ENCODE results near the gene PLA2G12B.

The PLA2G12B gene

DNA sequence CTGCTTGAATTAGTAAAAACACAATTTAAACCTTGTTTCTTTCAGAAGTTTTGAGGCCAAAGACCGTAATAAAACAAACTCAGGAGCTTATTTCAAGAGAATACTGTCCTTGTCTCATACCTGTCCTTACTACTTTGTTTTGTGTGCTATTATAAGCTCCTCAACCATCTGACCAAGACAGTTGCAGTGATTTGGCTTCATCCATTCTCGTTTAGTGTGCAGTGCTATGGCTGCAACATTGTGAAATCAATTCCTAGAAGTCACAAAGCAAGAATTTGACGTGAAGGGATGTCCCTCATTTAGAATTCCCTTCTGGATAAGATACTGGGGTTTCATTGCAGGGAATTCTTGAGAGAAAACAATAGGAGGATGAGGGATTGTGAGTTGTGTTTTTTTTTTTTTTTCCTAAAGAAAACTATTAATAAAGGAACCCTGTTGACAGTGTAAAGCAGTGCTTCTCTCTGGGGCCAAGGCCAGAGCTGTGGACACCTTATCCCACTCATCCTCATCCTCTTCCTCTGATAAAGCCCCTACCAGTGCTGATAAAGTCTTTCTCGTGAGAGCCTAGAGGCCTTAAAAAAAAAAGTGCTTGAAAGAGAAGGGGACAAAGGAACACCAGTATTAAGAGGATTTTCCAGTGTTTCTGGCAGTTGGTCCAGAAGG is 61.3 kb downstream of the PLA2G12B start, which contains the start of gene OIT3:
Gene OIT3 (plus strand): TSS at position 604 of the 663 bp plus-strand sequence. CDS start 60 bp downstream, outside the sequence.
- Histone ChIP-seq H3K4me1 (ENCODE audit: insufficient read depth, low read length) (no peaks in the 10 kb centered on the region), H3K36me3 (ENCODE audit: insufficient read depth, low read length) (peaks cover 5% of the 10 kb centered on the region; the same call in 1 of the 2 replicates), H3K9ac (ENCODE audit: low read depth, low read length) (no peak within 1 kb of the TSS), H3K9me3 (ENCODE audit: control insufficient read depth, insufficient read depth, low read length) (no peaks in the 10 kb centered on the region; the same call in none of the 2 replicates)

DNA sequence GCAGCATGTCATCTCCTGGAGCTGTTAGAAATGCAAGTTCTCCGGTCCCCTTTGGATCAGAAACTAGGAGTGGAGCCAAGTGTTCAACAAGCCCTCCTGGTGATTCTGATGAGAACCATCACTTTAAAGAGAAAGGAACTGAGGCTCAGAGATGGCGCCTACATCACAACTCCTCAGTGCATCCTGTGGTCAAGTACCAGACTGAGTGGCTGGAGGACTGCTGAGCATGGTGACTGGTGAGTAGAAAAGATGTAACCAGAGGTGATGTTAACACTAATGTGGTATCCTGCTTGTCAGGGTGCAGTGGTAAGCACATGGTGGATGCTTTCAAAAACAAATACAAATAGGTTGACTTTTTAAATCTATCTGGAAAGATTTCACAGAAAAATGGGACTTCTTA is 64.5 kb downstream of the PLA2G12B start:
- peaks cover 2% of the 10 kb centered on the region for H3K9me3 ChIP-seq (ENCODE audit: control insufficient read depth, insufficient read depth, low read length)
- H3K9ac ChIP-seq (ENCODE audit: low read depth, low read length), result no peak overlapping the region
- peaks cover 30% of the 10 kb centered on the region for H3K4me1 ChIP-seq (ENCODE audit: insufficient read depth, low read length)

DNA sequence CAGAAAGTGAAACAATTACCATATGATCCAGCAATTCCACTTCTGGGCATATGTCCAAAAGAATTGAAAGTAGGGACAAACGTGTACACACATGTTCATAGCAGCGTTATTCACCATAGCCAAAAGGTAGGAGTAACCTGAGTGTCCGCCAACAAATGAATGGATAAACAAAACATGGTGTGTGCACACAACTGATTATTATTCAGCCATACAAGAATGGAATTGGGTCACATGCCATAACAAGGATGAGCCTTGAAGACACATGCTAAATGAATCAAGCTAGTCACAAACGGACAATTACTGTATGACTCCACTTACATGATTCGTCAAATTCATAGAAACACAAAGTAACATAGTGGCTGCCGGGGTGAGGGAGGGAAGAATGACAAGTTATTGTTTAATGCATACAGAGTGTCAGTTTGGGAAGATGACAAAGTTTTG is 65.2 kb downstream of the PLA2G12B start:
- peaks cover 30% of the 10 kb centered on the region for H3K4me1 ChIP-seq (ENCODE audit: insufficient read depth, low read length)
- no peak overlapping the region for H3K9ac ChIP-seq (ENCODE audit: low read depth, low read length)
- H3K36me3 ChIP-seq (ENCODE audit: insufficient read depth, low read length), result peaks cover 24% of the 10 kb centered on the region; the same call in 1 of the 2 replicates
- peaks cover 2% of the 10 kb centered on the region for H3K9me3 ChIP-seq (ENCODE audit: control insufficient read depth, insufficient read depth, low read length)

More for the DNA sequence above, 64.5 kb downstream of the PLA2G12B start:
- H3K36me3 ChIP-seq (ENCODE audit: insufficient read depth, low read length), result peaks cover 21% of the 10 kb centered on the region; the same call in 1 of the 2 replicates

DNA sequence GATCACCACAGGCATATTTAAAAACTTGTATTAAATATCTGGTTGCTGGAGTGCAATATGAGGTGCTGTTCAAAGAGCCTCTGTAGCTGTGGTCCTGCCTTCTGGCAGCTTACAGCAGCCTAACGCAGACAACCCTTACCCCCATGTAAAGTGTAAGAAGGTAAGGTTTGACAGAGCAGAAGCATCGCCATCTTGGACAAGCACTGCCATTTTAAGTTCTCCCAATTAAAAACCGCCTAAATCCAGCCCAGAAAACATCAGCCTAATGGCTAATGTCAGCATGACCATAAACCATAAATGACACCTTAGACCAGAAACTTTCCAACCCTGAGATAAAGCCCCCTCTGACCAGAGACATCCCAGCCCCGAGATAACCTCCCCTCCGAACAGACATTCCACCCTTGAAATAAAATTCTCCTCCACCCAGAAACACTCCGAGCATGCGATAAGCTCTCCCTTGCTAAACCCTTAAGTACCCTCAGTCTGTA is 66.4 kb downstream of the PLA2G12B start:
- H3K4me1 ChIP-seq (ENCODE audit: insufficient read depth, low read length), result peaks cover 30% of the 10 kb centered on the region
- H3K9me3 ChIP-seq (ENCODE audit: control insufficient read depth, insufficient read depth, low read length), result peaks cover 2% of the 10 kb centered on the region
- H3K9ac ChIP-seq (ENCODE audit: low read depth, low read length), result no peak overlapping the region
- peaks cover 24% of the 10 kb centered on the region; the same call in 1 of the 2 replicates for H3K36me3 ChIP-seq (ENCODE audit: insufficient read depth, low read length)

DNA sequence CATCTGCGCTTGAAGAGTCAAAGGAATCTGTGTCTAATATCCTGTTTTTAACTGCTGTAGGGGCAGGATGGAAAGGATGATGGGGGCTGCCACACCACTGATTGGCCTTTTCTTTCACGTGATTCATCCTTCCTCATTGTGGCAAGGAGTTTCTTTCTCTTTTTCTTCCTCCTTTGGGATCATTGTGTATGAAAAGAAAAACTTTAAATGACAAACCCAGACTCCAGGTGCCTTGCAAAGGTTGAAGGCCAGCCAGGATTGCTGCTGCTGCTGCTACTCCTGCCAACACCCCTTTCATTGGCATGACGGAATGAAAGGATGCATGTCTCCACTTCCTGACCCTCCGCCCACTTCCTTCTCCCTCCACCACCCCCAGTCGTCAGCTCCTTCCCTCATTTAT is 67.6 kb downstream of the PLA2G12B start:
- Histone ChIP-seq H3K4me1 (ENCODE audit: insufficient read depth, low read length) (peaks cover 30% of the 10 kb centered on the region), H3K36me3 (ENCODE audit: insufficient read depth, low read length) (peaks cover 24% of the 10 kb centered on the region; the same call in 1 of the 2 replicates), H3K9ac (ENCODE audit: low read depth, low read length) (0 out of 2 replicates have a peak overlapping the region, but pooled peaks have one; percentile 8), H3K9me3 (ENCODE audit: control insufficient read depth, insufficient read depth, low read length) (peaks cover 2% of the 10 kb centered on the region)

DNA sequence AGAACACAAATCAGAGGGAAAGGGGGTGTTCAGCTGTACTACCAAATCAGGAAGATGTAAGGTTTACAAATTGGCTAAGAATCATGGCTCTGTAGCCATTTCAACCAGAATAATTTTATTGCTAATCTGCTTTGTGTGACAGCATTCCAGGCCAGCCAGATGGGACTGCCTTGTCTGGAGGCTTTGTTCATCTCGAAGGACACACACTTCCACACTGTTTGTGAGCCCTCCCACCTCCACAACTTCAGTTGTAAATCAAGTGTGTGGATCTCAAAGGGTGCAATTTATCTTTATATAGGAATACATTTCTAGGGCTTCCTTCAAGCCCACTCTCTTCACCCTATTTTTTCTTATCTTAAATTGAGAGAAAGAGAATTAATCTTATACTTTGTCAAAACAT is 68.0 kb downstream of the PLA2G12B start:
- Histone ChIP-seq H3K9me3 (ENCODE audit: control insufficient read depth, insufficient read depth, low read length) (peaks cover 2% of the 10 kb centered on the region), H3K36me3 (ENCODE audit: insufficient read depth, low read length) (peaks cover 24% of the 10 kb centered on the region; the same call in 1 of the 2 replicates), H3K4me1 (ENCODE audit: insufficient read depth, low read length) (peaks cover 30% of the 10 kb centered on the region), H3K9ac (ENCODE audit: low read depth, low read length) (no peak overlapping the region)

DNA sequence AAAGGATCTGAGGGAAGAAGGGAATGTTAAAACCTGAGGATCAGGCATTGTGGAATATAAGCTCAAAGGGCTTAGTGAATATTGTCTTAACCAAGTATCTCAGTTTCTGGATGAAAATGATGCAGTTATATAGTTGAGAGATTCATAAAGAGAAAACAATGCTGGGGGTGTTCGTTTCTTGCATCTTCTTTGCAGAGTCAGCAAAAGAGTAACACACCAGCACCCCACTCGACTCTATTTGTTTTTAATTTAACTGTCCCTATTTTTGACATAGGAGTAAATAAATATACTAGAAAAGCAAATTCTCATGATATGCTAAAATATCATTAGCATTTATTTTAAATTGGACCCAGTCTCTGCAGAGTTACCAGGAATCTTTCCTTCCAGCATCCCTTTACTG is 68.7 kb downstream of the PLA2G12B start:
- Histone ChIP-seq H3K9ac (ENCODE audit: low read depth, low read length) (no peak overlapping the region), H3K4me1 (ENCODE audit: insufficient read depth, low read length) (peaks cover 30% of the 10 kb centered on the region), H3K36me3 (ENCODE audit: insufficient read depth, low read length) (peaks cover 28% of the 10 kb centered on the region; the same call in 1 of the 2 replicates), H3K9me3 (ENCODE audit: control insufficient read depth, insufficient read depth, low read length) (peaks cover 2% of the 10 kb centered on the region; the same call in 1 of the 2 replicates)
